HG03378 (cell line): ENCODE measurements around the gene ZDHHC24.

Experiments used
- ATAC-seq: cut with Tn5 transposase; IDR thresholded peaks from one replicate; pipeline ENCODE4 v1.9.1; 2021; ENCODE audit warnings: mild to moderate bottlenecking, moderate library complexity; ENCODE audit not compliant: unreplicated experiment

Gene ZDHHC24

GRCh38 chr11:66567787-66568123, 21.9 kb upstream of the ZDHHC24 start:
- no peak for ATAC-seq

- ATAC-seq, result no peak
These were observed 20.4 kb upstream of the ZDHHC24 start for GRCh38 chr11:66566221-66566620.

- no peak for ATAC-seq
These were observed 19.1 kb upstream of the ZDHHC24 start for GRCh38 chr11:66564984-66565383.

GRCh38 chr11:66564538-66564937, 18.7 kb upstream of the ZDHHC24 start:
- no peak for ATAC-seq

- ATAC-seq, result no peak
These were observed 18.0 kb upstream of the ZDHHC24 start for GRCh38 chr11:66563832-66564231.

GRCh38 chr11:66562907-66563583, 17.2 kb upstream of the ZDHHC24 start:
- ATAC-seq, result no peak

GRCh38 chr11:66562275-66562674, 16.4 kb upstream of the ZDHHC24 start:
- no peak for ATAC-seq

- ATAC-seq, result no peak
These were observed 16.1 kb upstream of the ZDHHC24 start for GRCh38 chr11:66561975-66562248.

- no peak for ATAC-seq
These were observed 15.5 kb upstream of the ZDHHC24 start for GRCh38 chr11:66561178-66561974.

- no peak for ATAC-seq
These were observed 14.2 kb upstream of the ZDHHC24 start for GRCh38 chr11:66559866-66560676.

- ATAC-seq, result no peak
These were observed 13.5 kb upstream of the ZDHHC24 start for GRCh38 chr11:66559142-66559865.

- no peak for ATAC-seq
These were observed 12.0 kb upstream of the ZDHHC24 start for GRCh38 chr11:66557733-66558326.

GRCh38 chr11:66556086-66556485, 10.2 kb upstream of the ZDHHC24 start:
- no peak for ATAC-seq

GRCh38 chr11:66555416-66555815, 9.6 kb upstream of the ZDHHC24 start:
- ATAC-seq, result no peak

GRCh38 chr11:66554602-66555001, 8.8 kb upstream of the ZDHHC24 start:
- no peak for ATAC-seq

GRCh38 chr11:66550887-66551286, 5.0 kb upstream of the ZDHHC24 start:
- no peak for ATAC-seq

- ATAC-seq, result no peak
These were observed 3.8 kb upstream of the ZDHHC24 start for GRCh38 chr11:66549696-66550095.

GRCh38 chr11:66548774-66549630, 3.2 kb upstream of the ZDHHC24 start:
- no peak for ATAC-seq

GRCh38 chr11:66548041-66548440, 2.2 kb upstream of the ZDHHC24 start:
- ATAC-seq, result no peak

- no peak for ATAC-seq
These were observed 1.8 kb upstream of the ZDHHC24 start for GRCh38 chr11:66547662-66548009.
